Measurements from ENCODE around the gene ZNF821. TPM values are rescaled to one million over a fixed set of nuclear protein-coding genes. Genes with fewer than 3 reads are reported as not detected.
"Not testable (repeated sequence)": the region's sequence is repeated elsewhere in the genome, so short reads cannot be mapped to it uniquely, and the experiment has no call there.

Gene ZNF821
- polyA plus RNA-seq, 1 of the 3 experiments (the other 2 are of a cell fraction): 8.8 TPM

GRCh38 chr16:71837150-71837549 lies 46.8 kb downstream of the ZNF821 start:
- H3K4me1 ChIP-seq (ENCODE audit: control insufficient read depth in 1 of 2, insufficient read depth in 2 of 2, low read depth in 1 of 2, low read length in 1 of 2): no peaks in the 10 kb centered on the region
- no peak overlapping the region for H2AFZ ChIP-seq (ENCODE audit: low read depth)
- ChIA-PET POLR2A (no interaction called here), CTCF (interaction anchor here (0.6 kb wide), 1 partner anchor 73 kb away, joined by 3 read pairs; no protein-coding TSS in a partner anchor)
- DNase-seq: no peak
- H3K4me3 ChIP-seq (ENCODE audit: low read depth in 2 of 2, low read length in 1 of 2): no peak overlapping the region
- H3K27ac ChIP-seq (ENCODE audit: low read depth in 2 of 2, low read length in 1 of 2): no peak overlapping the region
- TF ChIP-seq EP300 (IDR thresholded peaks at IDR 0.05; ENCODE audit: borderline replicate concordance in 1 of 2, low read depth in 1 of 2, low read length in 1 of 2) (no peak), GABPA (IDR thresholded peaks at IDR 0.05; ENCODE audit: low read depth) (no peak), JUND (IDR thresholded peaks at IDR 0.05) (no peak), FOSL2 (IDR thresholded peaks at IDR 0.05; ENCODE audit: borderline replicate concordance, low read depth) (no peak)
- H3K4me2 ChIP-seq: no peak overlapping the region
- peaks cover 3% of the 10 kb centered on the region for H3F3A ChIP-seq (replicated peaks; ENCODE audit: insufficient read depth)
- no peaks in the 10 kb centered on the region for H3K36me3 ChIP-seq (replicated peaks in 1 of 2; ENCODE audit: control insufficient read depth in 1 of 2, insufficient read depth in 2 of 2, low read length in 1 of 2)
- WGBS (ENCODE audit: low lambda C conversion rate): 76% methylated on average over 3 of the region's 3 CpGs
- no peaks in the 10 kb centered on the region for H3K27me3 ChIP-seq (ENCODE audit: insufficient read depth)
- H4K20me1 ChIP-seq (ENCODE audit: insufficient read depth): no peaks in the 10 kb centered on the region
- H3K79me2 ChIP-seq (ENCODE audit: insufficient read depth): no peaks in the 10 kb centered on the region
- H3K9me2 ChIP-seq: no peaks in the 10 kb centered on the region
- no peaks in the 10 kb centered on the region for H3K9me3 ChIP-seq
- no peak overlapping the region for H3K9ac ChIP-seq

- ChIA-PET POLR2A (no interaction called here), CTCF (no interaction called here)
- no peak overlapping the region for H3K4me2 ChIP-seq
- H3K4me3 ChIP-seq (ENCODE audit: low read depth in 2 of 2, low read length in 1 of 2): no peak overlapping the region
- H3K9ac ChIP-seq: no peak overlapping the region
- no peaks in the 10 kb centered on the region for H3K4me1 ChIP-seq (ENCODE audit: control insufficient read depth in 1 of 2, insufficient read depth in 2 of 2, low read depth in 1 of 2, low read length in 1 of 2)
- H2AFZ ChIP-seq (ENCODE audit: low read depth): no peak overlapping the region
- H3K27me3 ChIP-seq (ENCODE audit: insufficient read depth): no peaks in the 10 kb centered on the region
- no peaks in the 10 kb centered on the region for H3K9me3 ChIP-seq
- no peaks in the 10 kb centered on the region for H3F3A ChIP-seq (replicated peaks; ENCODE audit: insufficient read depth)
- H3K9me2 ChIP-seq: no peaks in the 10 kb centered on the region
- H4K20me1 ChIP-seq (ENCODE audit: insufficient read depth): no peaks in the 10 kb centered on the region
- H3K79me2 ChIP-seq (ENCODE audit: insufficient read depth): no peaks in the 10 kb centered on the region
- TF ChIP-seq RCOR1 (IDR thresholded peaks at IDR 0.05; ENCODE audit: low read length) (no peak), USF2 (IDR thresholded peaks at IDR 0.05; ENCODE audit: borderline replicate concordance, low read depth, low read length) (no peak), IRF3 (IDR thresholded peaks at IDR 0.05; ENCODE audit: low read depth, low read length) (no peak), NFIC (IDR thresholded peaks at IDR 0.05; ENCODE audit: borderline replicate concordance) (no peak), SIN3A (IDR thresholded peaks at IDR 0.05; ENCODE audit: borderline replicate concordance, low read depth, low read length) (no peak), ELF1 (IDR thresholded peaks at IDR 0.05) (no peak), REST (IDR thresholded peaks at IDR 0.05; ENCODE audit: low read depth, low read length) (no peak), TCF12 (IDR thresholded peaks at IDR 0.05) (no peak)
- no peaks in the 10 kb centered on the region for H3K36me3 ChIP-seq (replicated peaks in 1 of 2; ENCODE audit: control insufficient read depth in 1 of 2, insufficient read depth in 2 of 2, low read length in 1 of 2)
- 71% methylated on average over 3 of the region's 3 CpGs for WGBS (ENCODE audit: low lambda C conversion rate)
- no peak overlapping the region for H3K27ac ChIP-seq (ENCODE audit: low read depth in 2 of 2, low read length in 1 of 2)
- no peak for DNase-seq
Measured at GRCh38 chr16:71834291-71834690, 49.7 kb downstream of the ZNF821 start.

GRCh38 chr16:71832112-71832511 lies 51.9 kb downstream of the ZNF821 start:
- H3K9me2 ChIP-seq; CTCF ChIA-PET; H3K9ac ChIP-seq; H3F3A ChIP-seq (replicated peaks; ENCODE audit: insufficient read depth); H3K27ac ChIP-seq (ENCODE audit: low read depth in 2 of 2, low read length in 1 of 2); DNase-seq; H3K4me2 ChIP-seq; POLR2A ChIA-PET; H3K4me3 ChIP-seq (ENCODE audit: low read depth in 2 of 2, low read length in 1 of 2); H3K9me3 ChIP-seq; H3K36me3 ChIP-seq (replicated peaks in 1 of 2; ENCODE audit: control insufficient read depth in 1 of 2, insufficient read depth in 2 of 2, low read length in 1 of 2); H3K79me2 ChIP-seq (ENCODE audit: insufficient read depth); H3K4me1 ChIP-seq (ENCODE audit: control insufficient read depth in 1 of 2, insufficient read depth in 2 of 2, low read depth in 1 of 2, low read length in 1 of 2); H3K27me3 ChIP-seq (ENCODE audit: insufficient read depth); H2AFZ ChIP-seq (ENCODE audit: low read depth); H4K20me1 ChIP-seq (ENCODE audit: insufficient read depth): not testable (repeated sequence)
- WGBS (ENCODE audit: low lambda C conversion rate): 54% methylated on average over 2 of the region's 2 CpGs

- H4K20me1 ChIP-seq (ENCODE audit: insufficient read depth); POLR2A ChIA-PET; H3K4me1 ChIP-seq (ENCODE audit: control insufficient read depth in 1 of 2, insufficient read depth in 2 of 2, low read depth in 1 of 2, low read length in 1 of 2); H2AFZ ChIP-seq (ENCODE audit: low read depth); H3K4me3 ChIP-seq (ENCODE audit: low read depth in 2 of 2, low read length in 1 of 2); H3K36me3 ChIP-seq (replicated peaks in 1 of 2; ENCODE audit: control insufficient read depth in 1 of 2, insufficient read depth in 2 of 2, low read length in 1 of 2); H3K4me2 ChIP-seq; H3K9me3 ChIP-seq; H3K9ac ChIP-seq; H3K27ac ChIP-seq (ENCODE audit: low read depth in 2 of 2, low read length in 1 of 2); CTCF ChIA-PET; H3F3A ChIP-seq (replicated peaks; ENCODE audit: insufficient read depth); H3K27me3 ChIP-seq (ENCODE audit: insufficient read depth); DNase-seq; H3K79me2 ChIP-seq (ENCODE audit: insufficient read depth); H3K9me2 ChIP-seq: not testable (repeated sequence)
- 55% methylated on average over 3 of the region's 3 CpGs for WGBS (ENCODE audit: low lambda C conversion rate)
Measured at GRCh38 chr16:71831698-71832097, 52.3 kb downstream of the ZNF821 start.

All from SK-N-SH (cell line).